Adipose tissue (tissue), 3 donors: ENCODE measurements around the gene PRPF38A. TPM values are rescaled to one million over a fixed set of nuclear protein-coding genes. Genes with fewer than 3 reads are reported as not detected.

Experiments used
- H3K27ac ChIP-seq: one replicate; pipeline ENCODE4 v1.5.1; 2013; ENCODE audit warnings: low read depth, low read length
- WGBS, 3 donors: extraction: QIAGEN DNeasy Blood & Tissue Kit; methylation state at CpG; one replicate each; pipeline ENCODE4 v1.1.7; 2013; 5-methylcytosine and 5-hydroxymethylcytosine counted together
- polyA plus RNA-seq, 3 donors: library from polyadenylated mRNA; stranded (reverse); fragments of 200-250 nt; gene quantifications; one replicate each; pipeline ENCODE4 v1.2.3, GENCODE V29; 2013
- donor health status: healthy with polysubstance abuse.
- donor health status: Bipolar disorder and iron deficiency.
- donor health status: healthy.

The PRPF38A gene
- polyA plus RNA-seq, 3 donors, result 11.7 to 17.7 (median 14.1) TPM

- H3K27ac ChIP-seq, result no peak overlapping the region
- 86 to 89% (median 89%) methylated on average over 5 of the region's 5 CpGs for WGBS, 3 donors
These were observed 17.9 kb upstream of the PRPF38A start for GRCh38 chr1:52386458-52386857.

- 94 to 97% (median 96%) methylated on average over 5 of the region's 5 CpGs for WGBS, 3 donors
- H3K27ac ChIP-seq, result no peak overlapping the region
These were observed 11.2 kb upstream of the PRPF38A start for GRCh38 chr1:52393174-52393573.

DNA sequence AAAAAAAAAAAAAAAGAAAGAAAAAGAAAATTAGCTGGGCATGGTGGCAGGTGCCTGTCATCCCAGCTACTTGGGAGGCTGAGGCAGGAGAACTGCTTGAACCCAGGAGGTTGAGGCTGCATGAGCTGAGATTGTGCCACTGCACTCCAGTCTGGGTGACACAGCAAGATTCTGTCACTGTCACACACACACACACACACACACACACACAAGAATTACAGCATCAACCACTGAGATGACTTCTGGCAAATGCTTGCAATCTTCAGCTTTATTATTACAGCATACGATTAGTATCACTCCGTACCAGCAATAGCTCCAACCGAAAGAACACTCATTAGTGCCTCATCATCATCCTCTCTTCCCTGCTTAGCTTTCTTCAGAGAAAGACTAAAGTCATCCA lies 4.8 kb upstream of the PRPF38A start:
- WGBS, 3 donors, result 87 to 97% (median 96%) methylated on average over 3 of the region's 3 CpGs
- no peak overlapping the region for H3K27ac ChIP-seq

- no peak overlapping the region for H3K27ac ChIP-seq
- whole genome bisulfite sequencing, 3 donors, result 89 to 98% (median 97%) methylated on average over 6 of the region's 6 CpGs
These were observed 4.3 kb upstream of the PRPF38A start for GRCh38 chr1:52400131-52400530.

DNA sequence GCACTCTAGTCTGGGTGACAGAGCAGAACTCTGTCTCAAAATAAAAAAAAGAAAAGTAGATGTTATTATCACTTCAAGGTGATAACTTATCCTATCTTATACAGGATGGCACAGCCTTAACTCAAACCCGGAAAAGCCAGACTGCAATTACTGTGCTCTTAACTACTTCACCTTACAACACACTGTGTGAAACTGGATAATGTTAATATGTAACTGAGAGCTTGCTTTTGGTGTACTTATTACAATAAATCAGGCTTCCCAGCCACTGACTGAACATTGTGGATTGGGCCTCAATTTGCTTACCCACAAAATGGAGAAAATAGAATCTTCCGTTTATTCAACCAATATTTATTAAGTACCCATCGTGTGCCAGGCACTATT lies 1.6 kb upstream of the PRPF38A start:
- H3K27ac ChIP-seq, result no peak overlapping the region
- WGBS, 3 donors, result 33 to 72% (median 72%) methylated on average over 3 of the region's 3 CpGs

- 0 to 1% (median 1%) methylated on average over 16 of the region's 16 CpGs for WGBS, 3 donors
- no peak overlapping the region for H3K27ac ChIP-seq
These were observed 761 bp upstream of the PRPF38A start for GRCh38 chr1:52403566-52404115.

DNA sequence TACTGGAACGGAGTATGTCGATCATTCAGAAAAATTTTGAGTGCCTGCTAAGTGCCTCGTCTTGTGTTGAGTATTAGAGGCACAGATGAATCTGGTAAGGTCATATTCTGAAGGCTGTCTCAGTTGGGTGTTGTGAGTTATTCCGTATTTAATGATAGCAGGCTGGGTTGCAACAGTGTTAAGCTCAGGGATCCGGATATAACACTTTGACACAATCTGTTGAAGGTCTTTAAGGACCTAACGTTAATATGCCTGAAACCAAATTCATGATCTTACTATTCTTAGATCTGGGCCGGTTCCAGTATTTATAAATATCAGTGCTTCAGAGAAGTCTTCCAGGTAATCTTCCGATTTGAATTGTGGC lies 555 bp downstream of the PRPF38A start:
- WGBS, 3 donors, result 2 to 7% (median 3%) methylated on average over 8 of the region's 8 CpGs

DNA sequence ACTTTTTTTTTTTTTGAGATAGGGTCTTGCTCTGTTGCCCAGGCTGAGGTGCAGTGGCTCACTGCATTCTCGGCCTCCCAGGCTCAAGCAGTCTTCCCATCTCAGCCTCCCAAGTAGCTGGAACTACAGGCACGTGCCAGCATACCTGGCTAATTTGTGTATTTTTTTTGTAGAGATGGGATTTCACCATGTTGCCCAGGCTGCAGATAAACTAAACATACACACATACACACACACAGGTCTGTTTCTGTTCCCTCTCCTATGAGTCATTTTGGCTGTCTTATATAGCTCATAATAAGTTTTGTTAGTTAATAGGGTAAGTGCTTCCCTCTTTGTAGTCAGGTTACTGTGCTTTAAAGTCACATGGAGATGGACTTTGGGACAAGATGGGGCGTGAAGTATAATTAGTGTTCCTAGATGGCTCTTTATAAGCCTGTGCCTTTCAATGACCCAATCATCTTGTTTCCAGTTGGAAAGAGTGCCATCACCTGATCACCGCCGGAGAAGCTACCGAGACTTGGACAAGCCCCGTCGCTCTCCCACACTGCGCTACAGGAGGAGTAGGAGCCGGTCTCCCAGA lies 9.1 kb downstream of the PRPF38A start:
- 93 to 97% (median 94%) methylated on average over 10 of the region's 10 CpGs for WGBS, 3 donors
- no peak overlapping the region for H3K27ac ChIP-seq

More for the DNA sequence above, 555 bp downstream of the PRPF38A start:
- peak overlapping the region; percentile 61 for H3K27ac ChIP-seq

DNA sequence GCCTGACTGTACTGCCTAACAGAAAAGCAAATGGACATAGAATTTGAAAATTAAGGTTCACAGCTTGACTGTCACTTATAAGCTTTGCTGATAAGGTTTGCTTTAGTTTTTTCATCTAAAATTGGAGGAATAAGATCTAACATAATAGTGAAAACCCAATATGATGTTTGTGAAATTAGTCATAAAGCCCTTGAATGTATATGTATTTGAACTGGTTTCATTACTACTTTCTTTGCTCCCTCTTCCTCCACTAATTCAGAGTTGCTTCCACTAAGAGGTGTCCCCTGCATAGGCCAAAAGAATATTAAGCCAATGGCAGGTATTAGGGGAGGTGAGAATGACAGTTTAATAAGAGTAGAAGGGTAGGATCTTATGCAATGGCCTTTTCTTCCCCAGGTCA lies 10.5 kb downstream of the PRPF38A start:
- H3K27ac ChIP-seq, result no peak overlapping the region

- no peak overlapping the region for H3K27ac ChIP-seq
- 63 to 89% (median 83%) methylated on average over 2 of the region's 2 CpGs for WGBS, 3 donors
These were observed 12.4 kb downstream of the PRPF38A start for GRCh38 chr1:52416811-52417210.

DNA sequence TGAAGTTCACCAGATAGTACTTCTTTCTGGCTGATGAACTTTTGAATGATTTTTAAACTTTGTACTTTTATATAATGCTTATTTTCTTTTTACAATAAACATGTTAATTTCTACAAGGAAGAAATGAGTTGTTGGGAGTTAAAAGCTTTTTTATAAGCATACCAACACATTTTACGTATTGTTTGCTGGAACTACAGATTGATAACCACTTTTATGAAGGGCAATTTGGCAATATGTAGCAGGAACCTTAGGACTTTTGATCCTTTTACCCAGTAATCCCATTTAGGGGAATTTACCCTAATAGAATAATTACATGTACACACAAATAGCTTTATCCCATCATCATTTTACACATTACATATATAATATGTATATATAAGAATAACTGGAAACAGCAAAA lies 16.3 kb downstream of the PRPF38A start:
- no peak overlapping the region for H3K27ac ChIP-seq
- WGBS, 3 donors, result 92 to 97% (median 96%) methylated on average over 1 of the region's 1 CpG

GRCh38 chr1:52423055-52423454 lies 18.7 kb downstream of the PRPF38A start:
- H3K27ac ChIP-seq, result no peak overlapping the region
- WGBS, 3 donors, result 97 to 99% (median 98%) methylated on average over 2 of the region's 2 CpGs

DNA sequence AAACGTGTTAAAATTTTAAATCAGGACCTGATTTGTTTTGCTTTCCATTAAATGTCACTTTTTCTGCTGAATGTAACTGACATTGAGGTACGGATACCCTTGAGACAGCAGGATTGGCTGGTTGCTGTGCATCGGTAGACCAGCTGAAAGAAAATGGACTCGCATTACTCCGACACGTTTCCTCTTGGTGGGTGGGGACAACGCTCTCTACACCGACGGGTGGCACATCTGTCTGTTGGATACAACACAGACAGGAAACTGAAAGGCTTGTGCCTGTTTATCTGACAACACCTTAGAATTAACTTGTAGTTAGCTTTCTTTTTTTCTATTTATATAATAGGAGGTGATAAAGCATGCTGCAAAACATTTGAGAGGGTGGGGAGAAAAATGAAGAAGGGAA lies 19.4 kb downstream of the PRPF38A start:
- 44 to 73% (median 54%) methylated on average over 9 of the region's 9 CpGs for WGBS, 3 donors
- H3K27ac ChIP-seq, result no peak overlapping the region

DNA sequence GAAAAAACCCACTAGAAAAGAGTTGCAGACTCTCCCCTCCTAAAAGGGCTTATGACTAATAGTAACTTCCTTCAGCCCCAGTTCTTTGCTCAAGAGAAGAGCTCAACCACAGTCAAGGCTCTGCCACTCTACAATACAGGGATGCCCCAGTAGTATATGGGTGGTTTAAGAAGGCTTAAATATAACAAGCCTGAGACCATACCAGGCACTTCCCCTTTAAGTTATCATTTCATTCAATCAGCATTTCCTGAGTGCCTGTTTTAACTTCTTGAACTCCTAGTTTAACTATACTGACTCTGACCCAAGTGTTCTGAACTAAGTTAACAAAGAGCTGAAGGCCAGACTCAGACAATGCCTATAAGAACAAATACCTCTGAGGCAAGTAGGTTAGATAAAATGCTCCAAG lies 19.8 kb downstream of the PRPF38A start:
- no peak overlapping the region for H3K27ac ChIP-seq

DNA sequence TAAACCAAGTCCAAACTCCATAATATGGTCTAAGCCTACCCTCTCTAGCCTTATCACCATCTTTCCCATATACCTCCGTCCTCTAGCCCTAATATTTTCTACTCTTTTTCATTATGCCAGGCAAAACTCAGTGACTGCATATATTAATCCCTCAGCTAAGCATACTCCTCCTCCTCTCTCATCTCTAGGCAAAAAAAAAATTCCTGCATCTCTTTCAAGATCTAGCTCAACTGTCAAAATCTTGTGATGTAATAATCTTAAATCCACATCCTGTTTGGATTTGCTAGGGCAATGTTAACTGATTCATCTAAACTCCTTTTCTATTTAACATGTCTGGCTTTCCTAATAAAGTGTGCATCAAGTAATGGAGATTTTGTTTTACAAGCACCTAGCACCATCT lies 20.4 kb downstream of the PRPF38A start:
- no peak overlapping the region for H3K27ac ChIP-seq
- WGBS, 3 donors, result 87 to 96% (median 93%) methylated on average over 1 of the region's 1 CpG

DNA sequence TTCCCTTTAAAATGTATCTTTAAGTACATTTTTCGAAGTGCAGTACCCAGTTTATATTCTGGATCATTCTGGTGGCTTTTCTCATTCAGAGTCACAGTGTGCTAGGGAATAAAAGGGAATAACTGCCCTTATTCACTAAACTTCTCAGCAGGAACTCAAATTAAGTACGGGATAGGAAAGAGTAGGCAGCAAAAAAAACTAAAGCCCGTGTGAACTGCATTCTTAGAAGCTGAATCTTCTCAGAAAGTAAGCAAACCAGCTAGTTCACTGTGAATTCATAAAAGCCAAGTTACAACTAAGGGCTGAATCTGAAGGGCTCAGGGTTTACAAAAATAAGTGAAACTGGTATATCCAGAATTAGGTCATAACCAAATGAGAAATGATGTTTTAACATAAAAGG lies 22.0 kb downstream of the PRPF38A start:
- 80 to 87% (median 85%) methylated on average over 3 of the region's 3 CpGs for WGBS, 3 donors
- no peak overlapping the region for H3K27ac ChIP-seq

DNA sequence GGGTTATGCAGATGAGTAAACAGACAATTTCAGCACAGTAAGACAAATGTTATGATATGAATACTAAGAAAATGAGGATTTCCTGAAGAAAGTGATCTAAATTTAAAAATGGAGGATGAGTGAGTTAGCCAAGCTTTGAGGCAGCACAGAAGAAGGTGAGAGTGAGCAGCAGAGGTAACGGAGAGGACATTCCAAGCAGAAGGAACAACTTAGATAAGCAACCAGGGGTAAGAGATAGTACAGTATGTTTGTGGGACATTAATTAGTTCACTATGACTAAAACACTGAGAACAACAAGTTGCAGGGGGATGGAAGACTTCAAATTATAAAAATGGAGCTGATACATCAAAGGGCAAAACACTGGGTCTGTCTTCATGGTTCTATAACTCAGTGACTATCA lies 22.8 kb downstream of the PRPF38A start:
- WGBS, 3 donors, result 96 to 97% (median 96%) methylated on average over 1 of the region's 1 CpG
- H3K27ac ChIP-seq, result no peak overlapping the region

DNA sequence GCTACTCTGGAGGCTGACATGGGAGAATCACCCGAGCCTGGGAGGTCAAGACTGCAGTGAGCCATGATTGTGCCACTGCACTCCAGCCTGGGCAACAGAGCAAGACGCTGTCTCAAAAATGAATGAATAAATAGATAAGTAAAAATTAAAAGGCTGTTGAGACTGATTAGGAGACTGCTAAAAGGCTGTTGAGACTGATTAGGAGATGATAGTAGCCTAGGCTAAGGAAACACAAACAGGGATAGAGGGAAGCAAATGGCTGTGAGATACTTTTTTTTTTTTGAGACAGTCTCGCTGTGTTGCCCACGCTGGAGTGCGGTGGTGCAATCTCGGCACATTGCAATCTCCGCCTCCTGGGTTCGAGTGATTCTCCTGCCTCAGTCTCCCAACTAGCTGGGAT lies 28.4 kb downstream of the PRPF38A start:
- WGBS, 3 donors, result 88 to 95% (median 91%) methylated on average over 8 of the region's 8 CpGs
- no peak overlapping the region for H3K27ac ChIP-seq

- no peak overlapping the region for H3K27ac ChIP-seq
- 93 to 100% (median 98%) methylated on average over 1 of the region's 1 CpG for WGBS, 3 donors
These were observed 30.8 kb downstream of the PRPF38A start for GRCh38 chr1:52435211-52435610.

DNA sequence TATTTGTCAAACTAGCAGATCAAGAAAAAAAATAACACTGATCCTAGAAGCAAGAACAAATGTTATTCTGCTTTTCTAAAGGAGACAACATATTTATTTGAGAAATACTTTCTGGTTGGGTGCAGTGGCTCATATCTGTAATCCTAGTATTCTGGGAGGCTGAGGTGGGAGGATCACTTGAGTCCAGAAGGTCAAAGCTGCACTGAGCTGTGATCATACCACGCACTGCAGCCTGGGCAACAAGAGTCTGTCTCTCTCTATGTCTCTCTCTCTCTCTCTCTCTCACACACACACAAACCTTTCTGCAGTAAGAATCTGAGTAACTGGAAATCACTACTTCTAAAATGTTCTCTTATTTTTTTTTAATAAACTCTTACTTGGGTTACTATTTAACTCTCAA lies 31.2 kb downstream of the PRPF38A start:
- WGBS, 3 donors, result 95 to 100% (median 95%) methylated on average over 1 of the region's 1 CpG
- H3K27ac ChIP-seq, result no peak overlapping the region

DNA sequence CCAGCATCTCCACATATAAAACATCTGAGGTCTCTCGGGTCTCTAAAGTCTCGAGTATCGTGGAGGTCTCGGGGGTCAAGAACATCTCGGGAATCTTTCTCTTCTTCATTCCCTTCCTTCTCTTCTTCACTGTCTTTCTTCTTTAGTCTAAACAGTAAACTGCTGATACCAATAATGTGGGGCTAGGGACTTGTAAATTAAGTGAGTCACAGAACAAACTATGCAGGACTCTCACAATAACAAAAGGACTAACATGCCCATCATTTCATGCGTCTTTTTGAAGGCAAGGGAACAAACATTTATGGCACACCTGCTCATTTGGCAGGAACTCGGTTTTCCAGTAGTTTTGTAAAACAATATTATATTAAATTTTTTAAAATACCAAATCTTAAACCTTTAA lies 32.4 kb downstream of the PRPF38A start:
- 86 to 92% (median 89%) methylated on average over 7 of the region's 7 CpGs for WGBS, 3 donors
- H3K27ac ChIP-seq, result no peak overlapping the region
